NCI-H1694 treated with DMSO at 0.1 percent for 48 hours (cell line): Measurements from ENCODE around the gene PPP1R2C.

ENCODE experiments used
- DNase-seq: peaks from one replicate; lab custom pipeline; 2025; lab: John Stamatoyannopoulos, UW

The PPP1R2C gene

DNA sequence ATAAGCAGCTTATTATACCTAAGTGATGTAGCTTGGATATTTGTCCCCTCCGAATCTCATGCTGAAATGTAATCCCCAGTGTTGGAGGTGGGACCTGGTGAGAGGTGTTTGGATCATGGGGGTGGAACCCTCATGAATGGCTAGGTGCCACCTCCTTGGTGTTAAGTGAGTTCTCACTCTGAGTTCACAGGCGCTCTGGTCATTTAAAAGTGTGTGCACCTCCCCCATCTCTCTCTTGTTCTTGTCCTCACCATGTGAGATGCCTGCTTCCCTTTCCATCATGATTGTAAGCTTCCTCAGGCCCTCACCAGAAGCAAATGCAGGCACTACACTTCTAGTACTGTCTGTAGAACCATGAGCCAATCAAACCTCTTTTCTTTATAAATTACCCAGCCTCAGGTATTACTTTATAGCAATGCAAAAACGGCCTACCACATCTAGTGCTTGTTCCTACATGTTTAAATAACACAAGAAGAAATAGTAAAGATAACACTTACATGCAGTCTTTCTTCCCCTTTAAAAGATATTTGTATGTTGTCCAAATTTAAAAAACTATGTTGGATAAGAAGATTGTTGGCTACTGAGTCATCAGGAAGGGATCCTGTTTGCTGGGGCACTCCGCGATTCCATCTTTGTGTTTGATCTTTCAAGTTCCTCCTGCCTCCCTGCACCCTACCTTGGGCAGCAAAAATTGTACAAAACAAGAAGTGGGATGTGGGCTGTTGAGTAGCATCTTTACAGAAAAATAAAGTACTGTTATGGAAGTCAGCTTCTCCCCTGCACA is 29.7 kb downstream of the PPP1R2C start:
- DNase-seq = no peak

DNA sequence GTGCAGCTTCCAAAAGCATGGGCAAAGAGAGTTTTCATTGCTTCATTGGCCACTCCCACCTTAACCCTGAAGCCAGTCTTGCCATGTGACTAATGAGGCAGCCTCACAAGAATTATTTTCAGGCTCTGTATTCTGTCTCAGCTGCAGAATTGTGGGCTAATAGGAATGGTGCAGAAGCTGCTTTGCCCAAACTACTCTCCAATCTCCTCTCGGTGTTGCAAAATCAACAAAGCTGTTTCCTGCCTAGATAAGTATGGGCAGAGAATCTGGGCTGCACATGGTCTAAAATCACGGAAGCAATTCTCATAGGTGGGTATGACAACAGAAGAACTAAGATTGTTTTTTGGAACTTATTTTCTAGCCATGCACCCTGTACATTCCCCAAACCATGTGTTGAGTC is 31.4 kb downstream of the PPP1R2C start:
- no peak for DNase-seq

DNA sequence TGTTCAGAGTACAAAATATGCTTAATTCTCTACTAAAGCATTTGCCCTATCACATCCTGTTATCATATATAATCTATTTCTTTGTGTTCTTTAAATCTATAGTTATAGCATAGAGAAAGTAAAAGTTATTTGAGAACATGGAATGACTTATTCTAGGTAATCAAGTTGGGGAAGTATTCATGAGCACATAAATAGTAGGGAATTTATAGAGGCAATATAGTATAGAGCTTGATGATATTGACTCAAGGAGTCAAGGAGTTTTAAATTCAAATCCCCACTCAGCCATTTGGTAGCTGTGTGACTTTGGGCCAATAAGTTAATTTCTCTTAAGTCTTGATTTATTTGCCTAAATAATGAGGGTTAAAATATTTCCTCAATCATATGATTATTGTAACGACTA is 37.5 kb downstream of the PPP1R2C start:
- no peak for DNase-seq

DNA sequence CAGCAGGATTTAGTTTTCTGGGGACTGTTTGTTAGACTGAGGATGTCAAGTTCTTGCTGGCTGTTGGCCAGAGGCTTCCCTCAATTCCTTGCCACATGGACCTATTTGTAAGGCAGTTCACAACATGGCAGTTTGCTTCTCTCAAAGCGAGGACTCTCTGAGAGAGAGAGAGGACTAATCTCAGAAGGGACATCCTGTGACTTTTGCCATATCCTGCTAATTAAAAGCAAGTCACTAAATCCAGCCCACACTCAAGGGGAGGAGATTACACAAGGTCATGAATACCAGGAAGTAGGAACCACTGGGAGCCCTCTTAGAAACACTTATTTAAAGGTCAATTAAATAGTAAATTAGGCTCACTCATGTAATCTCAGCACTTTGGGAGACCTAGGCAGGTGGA is 38.2 kb downstream of the PPP1R2C start:
- DNase-seq = no peak

DNA sequence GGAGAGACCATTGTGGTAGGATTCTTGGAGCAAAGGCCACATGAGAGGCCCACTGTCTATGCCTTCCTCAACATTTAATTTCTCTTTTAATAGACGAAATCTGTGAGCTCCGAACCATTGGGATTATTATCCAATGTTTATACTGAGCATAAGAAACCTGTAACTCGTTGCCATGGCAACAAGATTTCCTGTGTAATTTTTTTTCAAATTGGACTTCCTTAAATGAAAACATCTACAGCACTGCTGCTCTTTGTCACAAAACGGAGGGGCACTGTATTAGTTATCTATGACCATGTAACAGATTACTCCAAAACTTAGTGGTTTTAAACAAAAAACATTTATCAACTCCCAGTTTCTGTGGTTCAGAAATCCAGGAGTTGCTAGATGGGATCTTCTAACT is 38.7 kb downstream of the PPP1R2C start:
- DNase-seq = no peak

DNA sequence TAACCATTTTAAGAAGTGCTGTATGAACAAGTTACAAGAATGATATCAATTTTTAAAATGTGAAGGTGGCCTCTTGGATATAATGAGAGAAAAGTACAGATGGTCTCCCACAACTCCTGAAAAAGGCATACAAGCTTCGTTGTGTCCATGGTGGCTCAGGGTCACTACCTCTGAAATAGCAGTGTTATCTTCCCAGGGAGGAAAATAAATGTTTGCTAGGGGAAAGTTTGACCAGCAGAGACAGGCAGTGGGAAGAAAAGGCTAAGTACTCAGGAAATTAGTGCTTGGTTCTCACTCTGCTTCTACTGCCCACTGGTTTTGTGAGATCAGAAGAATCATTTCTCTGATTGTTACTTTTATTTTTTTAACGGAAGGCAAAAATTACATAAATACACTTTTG is 39.4 kb downstream of the PPP1R2C start:
- DNase-seq = no peak

DNA sequence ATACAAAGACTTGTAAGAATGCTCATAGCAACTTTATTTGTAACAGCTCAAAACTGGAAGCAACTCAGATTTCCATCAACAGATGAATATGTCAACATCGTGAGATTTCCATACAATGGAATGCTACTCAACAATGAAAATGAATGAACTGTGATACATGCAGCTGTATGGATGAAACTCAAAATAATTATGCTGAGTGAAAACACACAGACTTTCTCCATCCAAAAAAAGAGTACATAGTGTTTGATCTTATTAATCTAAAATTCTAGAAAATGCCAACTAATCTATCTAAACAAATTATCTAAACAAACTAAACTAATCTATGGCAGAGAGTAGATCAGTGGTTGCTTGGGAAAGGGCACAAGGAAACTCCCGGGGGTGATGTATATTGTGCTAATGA is 42.7 kb downstream of the PPP1R2C start:
- DNase-seq = no peak

DNA sequence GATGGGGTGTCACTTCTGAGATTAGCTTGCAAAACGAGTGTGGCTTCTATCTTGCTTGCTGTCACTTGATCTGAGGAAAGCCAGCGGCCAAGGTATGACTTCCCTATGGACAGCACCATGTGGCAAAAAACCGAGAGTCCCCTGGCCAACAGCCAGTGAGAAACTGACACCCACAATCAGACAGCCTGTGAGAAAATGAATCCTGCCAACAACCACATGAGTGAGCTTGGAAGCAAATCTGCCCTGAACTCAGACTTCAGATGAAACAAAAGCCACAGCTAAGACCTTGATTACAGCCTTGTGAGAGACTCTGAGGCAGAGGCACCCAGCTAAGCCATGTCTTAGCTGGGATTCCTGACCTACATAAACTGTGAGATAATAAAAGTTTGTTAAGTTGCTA is 45.5 kb downstream of the PPP1R2C start:
- DNase-seq = no peak
